Measurements from ENCODE around the gene ZDHHC1. TPM values are rescaled to one million over a fixed set of nuclear protein-coding genes. Genes with fewer than 3 reads are reported as not detected.

Gene ZDHHC1
- polyA plus RNA-seq, 10 donors: 15.6 to 24.9 (median 18.8) TPM

DNA sequence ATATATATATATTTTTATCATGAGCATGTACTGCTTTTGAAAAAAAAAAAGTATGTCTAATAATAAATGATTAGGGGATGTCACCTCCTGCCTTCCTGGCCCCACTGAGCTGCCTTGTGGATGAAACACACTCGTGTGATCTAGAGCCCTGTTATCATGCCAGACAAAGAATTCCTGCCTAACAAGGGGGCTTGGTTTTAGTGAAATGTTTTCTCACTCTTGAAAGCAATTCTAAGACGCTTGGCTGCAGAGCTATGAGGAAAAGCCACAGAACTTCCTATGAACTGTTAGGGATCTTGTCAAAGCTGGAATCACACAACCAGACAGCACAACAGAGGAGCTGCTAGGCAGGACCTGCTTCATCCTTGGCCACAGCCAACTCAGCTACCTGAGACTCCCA is 4.0 kb downstream of the ZDHHC1 start:
- DNase-seq: no peak

DNA sequence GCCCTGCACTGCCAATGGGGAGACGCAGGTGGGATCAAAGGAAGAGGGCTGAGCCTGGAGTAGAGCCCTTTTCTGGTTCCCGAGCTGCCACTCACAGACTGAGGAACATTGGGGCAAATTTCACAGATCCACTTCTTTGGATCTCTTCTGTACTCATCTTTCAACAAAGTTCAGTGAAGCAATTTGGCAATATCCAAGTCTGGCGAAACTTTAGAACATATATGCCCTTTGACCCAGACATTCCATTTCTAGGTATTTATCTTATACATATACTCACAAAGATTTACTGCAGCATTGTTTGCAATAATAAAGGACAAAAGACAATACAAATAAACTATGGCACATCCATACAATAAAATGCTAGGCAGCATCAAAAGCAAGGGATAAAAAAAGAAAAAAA is 4.9 kb downstream of the ZDHHC1 start:
- DNase-seq: no peak

DNA sequence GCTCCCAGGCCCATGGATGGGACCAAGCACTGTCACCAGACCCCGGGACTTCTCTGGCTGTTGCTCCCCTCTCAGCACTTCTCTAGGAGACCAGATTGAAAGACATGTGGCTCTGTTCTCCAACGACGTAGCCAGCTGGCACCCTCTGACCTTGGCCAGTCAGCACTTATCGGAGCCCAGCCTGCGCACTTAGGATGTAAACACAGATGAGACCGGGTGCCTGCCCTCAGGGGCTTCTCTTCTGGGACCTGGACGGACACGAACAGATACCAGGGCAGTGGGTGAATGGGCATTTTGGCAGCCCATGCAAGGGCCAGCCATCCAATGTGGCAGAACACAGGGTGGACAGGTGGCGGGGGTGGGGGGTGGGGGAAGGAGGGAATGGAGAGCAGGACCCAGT is 6.6 kb downstream of the ZDHHC1 start:
- no peak for DNase-seq

DNA sequence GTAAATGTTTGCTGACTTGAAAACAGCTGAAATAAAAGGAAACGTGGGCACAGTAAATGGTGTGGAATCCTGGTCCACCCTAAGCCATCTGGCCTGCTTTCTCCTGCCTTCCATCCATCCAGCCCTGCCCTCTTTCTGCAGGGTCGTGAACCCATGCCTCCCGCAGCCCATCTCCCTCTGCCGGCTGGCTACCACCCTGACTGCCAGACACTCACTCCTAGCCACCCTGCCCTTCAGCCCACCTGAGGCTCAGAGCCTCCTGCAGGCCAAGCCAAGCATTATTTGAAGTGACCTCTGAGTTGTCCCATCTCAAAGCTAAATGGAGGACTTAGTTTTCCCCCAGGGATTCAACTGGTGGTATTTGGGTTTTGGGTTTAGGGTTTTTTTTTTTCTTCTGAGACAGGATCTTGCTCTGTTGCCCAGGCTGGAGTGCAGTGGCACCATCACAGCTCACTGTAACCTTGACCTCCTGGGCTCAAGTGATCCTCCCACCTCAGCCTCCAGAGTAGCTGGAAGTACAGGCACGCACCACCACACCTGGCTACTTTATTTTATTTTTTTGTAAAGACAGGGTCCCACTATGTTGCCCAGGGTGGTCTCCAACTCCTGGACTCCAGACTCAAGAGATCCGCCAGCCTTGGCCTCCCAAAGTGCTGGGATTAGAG is 8.4 kb downstream of the ZDHHC1 start:
- DNase-seq: no peak

DNA sequence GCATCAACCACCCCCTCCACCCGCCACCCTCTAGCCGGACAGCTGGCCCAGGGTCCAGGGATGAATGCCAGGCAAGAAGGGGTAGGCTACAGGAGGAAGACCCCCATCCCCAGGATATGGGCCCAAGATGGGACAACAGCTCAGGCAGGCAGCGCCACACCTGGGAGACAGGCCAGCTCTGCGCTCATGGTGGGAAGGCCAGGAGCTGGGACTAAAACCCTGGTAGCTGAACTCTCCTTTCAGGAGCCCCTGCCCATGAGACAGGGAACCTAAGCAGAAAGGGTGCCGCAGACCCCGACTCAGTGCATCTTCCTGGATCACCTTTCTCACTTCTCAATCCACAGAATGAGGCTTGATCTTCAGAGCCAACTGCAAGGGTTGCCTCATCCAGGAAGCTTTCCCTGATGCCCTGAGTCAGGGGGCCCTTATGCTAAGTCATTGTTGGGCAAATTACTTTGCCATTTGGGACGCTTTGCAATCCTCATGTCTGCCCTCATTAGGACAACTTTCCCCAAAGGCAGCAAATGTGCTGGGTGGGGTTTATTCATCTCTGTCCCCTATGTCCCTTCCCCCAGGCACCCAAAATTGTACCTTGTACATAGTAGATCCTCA is 9.0 kb downstream of the ZDHHC1 start:
- no peak for DNase-seq

DNA sequence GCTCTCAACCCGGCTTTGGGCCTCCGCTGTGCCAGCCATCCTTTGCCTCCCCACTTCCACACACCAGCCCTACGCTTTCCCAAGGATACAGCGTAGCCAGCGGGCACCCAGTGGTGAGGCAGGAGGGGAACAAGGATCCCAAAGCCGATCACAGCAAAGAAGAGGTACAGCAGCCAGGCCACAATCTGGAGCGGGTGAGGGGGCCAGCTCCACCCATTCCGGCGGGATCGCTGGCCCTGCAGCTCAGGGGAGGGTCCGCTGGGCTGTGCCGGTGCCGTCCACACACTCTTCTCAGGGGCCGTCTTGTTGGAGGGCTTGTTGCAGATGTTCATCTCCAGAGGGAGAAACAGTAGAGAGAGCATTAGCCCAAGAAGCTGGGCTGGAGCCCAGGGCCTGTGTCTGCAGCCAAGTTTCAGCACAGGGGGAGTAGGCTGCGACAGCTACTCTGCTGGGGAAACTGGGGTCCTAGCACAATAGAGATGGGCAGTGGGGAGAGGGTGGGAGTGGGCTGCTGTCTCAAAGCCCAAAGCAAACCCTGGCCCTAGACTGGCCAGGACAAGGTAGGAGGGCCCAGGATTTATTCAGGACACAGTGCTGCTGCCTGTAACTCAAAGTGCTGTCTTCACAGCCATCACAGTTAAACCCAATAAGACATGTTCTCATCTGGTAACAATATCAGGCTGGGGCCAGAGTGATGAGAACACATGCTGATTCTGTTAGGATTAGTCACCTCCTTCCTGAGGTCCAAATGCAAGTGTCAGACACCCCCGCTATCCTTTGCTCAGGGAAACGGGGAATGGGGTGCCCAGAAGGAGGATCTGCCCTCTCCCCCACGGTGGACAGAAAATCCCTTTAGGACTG is 9.9 kb downstream of the ZDHHC1 start:
- DNase-seq: peak; percentile 87 to 96 (median 90)

DNA sequence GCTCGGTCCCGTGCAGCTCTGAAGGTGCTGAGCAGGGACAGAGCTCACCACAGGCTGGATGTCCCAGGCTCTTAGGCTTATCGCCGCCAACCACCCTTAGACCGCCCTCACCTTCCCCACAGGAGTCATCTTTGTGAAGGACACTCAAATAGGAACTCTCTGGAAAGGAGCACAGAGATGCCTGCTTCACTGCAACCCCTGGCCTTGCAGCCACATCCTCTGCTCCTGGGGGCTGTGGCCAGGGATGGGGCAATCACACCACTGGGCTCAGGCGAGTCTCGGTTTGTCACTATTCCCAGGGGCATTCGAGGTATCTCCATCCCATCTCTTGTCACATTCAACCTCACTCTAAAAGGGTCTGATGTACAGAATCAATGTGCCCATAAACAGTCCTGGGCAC is 10.9 kb downstream of the ZDHHC1 start:
- no peak for DNase-seq

DNA sequence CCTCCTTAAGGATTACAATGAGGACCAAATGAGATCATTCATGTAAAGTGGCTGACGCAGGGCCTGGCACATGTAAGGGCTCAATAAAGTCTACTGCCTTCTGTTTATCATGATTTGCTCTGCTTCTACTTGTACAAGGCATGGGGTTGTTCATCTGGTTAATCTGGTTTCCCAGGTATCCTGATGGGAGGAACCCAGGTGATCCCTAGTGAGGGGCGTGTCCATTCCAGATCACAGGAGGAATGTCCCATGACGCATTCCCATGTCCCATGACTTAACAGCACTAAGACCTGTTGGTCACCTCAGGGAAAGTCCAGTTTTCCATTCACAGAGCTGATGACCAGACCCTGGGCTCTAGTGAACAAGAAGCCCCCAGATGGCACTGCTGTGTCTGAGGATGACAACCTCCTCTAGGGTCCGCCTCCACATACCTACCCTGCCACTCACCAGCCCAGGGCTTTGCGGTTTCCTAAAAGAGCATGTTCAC is 11.5 kb downstream of the ZDHHC1 start:
- DNase-seq: no peak

DNA sequence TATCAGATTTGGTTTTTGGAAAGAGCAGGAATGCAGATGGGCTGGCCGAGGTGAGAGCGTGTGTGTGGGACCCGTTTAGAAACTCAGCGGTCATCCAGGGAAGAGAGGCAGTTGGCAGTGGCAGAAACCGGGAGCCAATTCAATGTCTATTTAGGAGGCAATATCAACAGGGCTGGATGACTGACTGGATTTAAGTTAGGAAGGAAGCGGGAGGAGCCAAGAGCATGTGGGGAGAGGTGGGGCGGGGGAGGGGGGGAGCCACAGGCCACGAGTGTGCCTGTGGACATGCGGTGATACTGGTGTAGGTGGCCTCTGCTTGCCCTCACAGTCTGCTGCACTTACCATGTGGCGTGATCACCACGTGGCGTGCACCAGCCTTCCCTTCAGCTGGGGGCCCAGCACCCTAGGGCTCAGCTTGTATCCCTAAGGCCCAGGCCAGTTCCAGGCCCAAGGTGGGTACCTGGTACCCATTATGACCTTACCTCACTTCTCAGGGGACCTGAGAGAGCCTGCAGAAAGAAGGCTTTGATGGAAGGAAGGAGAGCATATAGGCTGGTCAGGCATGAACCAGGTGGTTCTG is 12.2 kb downstream of the ZDHHC1 start:
- no peak for DNase-seq

DNA sequence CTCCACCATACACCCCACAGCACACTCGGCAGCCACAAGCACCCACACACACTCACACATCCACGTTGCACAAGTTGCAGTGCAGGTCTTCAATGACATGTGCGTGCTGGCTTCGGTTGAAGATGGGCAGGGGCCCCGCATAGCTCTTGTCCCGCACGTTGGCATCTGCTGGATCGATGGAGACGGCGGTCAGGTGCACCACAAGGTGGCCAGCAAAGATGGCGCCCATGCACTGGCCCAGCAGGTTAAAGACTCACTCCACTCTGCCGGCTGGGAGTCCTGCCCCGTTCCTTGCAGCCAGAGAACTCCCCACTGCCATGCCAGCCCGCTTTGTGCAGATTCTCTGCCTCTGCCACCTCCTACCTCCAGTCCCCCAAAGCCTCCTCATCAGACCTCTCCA is 15.4 kb downstream of the ZDHHC1 start:
- DNase-seq: no peak

DNA sequence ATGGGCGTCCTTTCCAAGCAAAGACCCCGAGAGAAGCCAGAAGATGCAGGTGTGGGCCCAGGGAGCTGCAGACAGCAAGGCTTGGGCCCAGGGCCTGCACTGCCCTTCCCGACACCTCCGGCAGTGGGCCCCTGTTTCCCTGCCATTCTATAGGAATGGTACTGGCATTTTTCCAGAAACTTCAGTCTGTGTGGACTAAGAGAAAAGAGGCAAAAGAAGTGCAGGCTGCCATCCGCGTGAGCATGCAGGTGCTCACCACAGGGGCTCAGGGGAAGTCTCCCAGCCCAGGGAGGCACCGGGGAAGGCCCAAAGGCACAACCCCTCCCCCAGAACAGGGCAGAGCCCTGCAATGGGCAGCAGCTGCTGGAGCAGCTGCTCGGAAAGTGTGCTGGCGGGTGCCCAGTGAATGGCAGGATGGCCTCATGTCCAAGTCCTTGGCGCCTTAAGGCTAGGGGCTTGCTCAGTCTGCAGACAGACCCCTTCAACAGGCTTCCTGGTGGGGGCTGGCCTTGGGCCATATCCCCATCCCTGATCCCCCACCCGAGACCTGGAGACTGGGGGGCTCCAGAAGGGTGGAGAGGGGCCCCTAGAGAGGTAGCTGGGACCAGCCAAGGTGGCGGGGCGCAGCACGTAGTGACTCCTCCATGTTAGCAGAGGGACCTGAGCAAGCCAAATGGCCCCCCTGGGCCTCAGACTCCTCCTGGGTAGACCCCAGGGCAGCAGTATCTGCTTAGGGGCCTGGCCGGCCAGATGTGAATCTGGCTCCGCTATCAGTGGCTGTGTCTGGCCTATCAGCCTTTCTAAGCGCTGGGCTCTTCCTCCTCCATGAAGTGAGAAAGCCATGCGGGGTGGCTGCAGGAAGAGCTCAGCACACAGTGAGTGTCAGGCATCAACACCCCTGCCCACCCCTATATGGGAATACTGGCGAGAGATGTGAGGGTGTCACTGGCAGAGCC is 16.2 kb downstream of the ZDHHC1 start:
- peak; percentile 67 to 81 (median 67) for DNase-seq

DNA sequence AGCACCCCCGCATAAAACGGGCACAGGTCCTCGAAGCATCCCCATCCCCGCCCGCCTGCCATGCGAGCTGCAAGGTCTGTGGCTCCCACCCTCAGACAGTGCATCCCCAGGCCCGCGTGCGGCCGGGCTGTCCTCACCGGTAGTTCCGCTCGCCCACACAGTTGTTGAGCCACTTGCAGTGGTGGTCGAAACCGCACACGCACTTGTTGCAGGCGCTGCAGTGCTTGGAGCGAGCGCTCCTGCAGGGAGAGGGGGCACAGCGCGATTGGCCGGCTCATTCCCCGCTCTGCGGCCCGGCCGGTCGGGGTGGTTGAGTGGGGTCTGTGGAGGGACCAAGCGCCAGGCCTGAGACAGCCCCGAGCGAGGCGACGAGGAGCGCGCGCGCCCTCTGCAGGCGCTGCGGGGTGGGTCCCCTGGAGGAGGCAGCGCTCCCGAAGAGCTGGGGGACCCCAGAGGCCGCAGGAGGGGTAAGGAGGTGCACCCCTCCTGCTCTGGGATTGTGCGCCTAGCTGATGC is 17.0 kb downstream of the ZDHHC1 start:
- DNase-seq: peak in 2 of 3 donors; percentile 69 to 88

DNA sequence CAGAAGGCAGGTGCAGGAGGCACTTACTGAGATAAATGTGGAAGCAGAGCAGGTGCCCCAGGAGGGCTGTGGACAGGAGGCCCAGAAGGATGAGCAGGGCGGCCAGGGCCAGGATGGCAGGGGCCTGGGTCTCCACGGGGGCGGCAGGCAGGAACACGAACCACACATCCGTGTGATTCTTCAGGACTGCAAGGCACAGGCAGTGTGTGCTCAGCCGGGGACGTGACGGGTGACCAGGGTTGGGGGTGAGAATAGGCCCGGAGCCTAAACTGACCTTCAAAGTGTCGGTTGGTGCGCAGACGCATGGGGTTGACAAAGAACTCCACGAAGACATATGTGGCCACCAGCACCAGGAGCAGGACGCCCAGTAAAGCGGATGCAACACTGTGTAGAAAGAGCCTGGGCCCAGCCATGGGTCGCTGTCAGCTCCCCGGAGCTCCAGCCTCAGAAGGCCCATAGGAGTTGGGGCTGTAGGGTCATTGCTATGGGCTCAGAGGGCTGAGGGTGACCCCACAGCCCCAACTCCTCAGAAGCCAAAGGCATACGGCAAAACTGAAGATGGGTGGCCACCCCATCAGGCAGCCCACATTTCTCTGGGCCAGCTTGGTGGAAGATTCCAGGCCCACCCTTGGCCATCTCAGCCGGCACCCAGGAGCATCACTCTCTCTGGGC is 17.6 kb downstream of the ZDHHC1 start:
- DNase-seq: peak in 1 of 3 donors; percentile 15

DNA sequence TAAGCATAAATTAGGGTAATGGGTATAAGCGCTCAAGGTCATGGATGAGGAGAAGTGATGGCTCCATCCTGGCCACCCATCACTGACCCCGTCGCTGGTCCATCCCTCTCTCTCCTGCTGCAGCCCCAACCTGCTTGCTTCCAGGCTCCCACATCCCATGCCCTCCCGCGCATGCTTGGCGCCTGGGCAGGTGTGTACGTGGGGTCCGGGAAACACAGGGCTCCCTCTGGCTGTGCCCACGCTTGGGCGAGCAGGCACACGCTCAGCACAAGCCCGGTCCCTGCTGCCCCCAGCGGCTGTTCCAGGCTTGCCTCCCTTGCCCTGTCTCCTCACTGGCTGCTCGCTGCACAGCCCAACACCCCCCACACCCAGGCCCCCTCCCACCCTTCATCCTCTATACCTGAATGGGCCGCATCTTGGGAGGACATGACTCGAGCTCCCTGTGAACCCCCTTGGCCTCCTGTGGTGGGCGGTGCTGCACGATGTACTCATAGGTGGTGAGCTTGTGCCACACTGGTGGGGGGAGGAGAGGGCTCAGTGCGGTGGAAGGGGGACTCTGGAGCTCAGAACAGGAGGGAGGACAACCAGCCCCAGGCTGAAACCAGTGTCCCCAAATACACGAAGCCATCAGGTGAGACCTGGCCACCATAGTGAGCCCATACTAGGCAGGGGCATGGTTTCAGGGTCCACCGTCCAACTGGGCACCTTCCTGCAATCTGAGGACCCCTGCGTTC is 18.3 kb downstream of the ZDHHC1 start:
- no peak for DNase-seq

DNA sequence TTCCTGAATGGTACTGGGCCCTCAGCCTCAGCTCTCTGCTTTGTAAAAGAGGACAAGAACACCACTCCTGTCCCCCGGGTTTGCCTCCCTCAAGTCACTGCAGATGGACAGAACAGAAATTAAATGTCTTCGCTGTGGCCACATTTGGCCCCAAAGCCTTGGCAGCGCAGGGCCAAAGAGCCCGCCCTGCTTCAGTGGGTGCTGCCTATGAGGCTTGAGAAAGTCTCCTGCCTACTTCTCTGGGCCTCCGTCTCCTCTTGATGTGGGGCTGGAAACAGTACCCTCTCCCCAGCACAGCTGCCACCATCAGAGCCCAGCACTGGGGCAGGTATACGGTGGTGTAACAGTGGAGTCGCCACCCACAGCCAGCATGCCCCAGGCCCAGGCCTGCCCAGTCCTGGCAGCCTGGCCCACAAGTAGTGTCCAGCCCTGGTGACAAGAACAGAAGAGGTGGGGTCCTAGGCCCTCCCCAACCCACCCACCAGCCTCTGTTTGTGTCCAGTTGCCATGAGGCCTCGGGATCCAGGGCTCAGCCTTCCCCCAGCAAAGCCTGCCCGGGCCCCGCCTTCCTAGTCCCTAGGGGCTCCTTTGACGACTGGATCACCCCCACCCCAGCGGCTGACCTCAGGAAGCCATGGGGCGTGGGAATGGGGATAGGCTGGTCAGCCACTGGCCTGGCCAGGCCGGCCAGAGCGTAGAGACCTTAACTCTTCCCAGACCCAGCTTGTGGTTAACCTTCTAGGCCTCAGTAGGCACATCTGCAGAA is 19.1 kb downstream of the ZDHHC1 start:
- DNase-seq: peak in 1 of 3 donors; percentile 79

DNA sequence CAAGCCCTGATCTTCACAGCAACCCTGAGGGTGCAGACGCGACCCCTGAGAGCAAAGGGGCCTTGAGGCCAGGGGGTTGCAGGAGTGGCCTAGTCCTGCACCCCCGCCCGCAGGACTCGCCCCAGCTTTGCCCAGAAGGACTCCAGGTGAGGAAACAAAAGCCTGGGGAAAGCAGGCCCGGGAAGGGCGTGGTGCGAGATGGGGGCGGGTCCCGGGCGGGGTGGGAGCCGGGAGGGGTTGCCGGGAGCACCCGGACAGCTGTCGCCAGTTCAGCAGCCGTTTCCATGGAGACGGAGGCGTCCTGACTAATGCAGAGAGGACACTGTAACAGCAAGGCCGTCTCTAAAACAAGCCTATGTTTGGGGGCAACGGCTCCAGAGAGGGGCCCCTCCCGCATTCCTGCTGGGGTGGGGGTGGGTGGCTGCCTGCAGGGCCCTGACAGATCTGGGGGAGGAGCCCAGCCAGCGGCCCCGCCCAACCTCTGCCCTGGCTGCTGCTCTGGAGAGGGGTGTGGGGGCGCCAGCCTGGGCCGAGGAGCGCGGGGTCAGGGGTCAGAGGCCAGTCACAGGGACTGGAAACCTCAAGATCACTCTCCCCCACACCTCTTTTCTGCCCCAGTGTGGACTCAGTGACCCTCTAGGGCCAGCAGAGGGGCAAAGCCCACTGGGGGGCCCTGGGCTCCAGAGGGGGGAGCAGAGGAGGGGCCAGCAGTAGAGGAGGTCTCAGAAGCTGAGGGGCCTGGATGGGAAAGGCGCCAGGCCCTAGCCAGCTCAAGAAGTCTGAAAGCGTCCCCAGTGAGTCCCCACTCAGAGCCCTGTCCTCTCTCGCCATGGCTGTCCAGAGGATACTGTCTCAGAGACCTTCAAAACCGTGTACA is 19.9 kb downstream of the ZDHHC1 start:
- peak; percentile 90 to 95 (median 91) for DNase-seq

DNA sequence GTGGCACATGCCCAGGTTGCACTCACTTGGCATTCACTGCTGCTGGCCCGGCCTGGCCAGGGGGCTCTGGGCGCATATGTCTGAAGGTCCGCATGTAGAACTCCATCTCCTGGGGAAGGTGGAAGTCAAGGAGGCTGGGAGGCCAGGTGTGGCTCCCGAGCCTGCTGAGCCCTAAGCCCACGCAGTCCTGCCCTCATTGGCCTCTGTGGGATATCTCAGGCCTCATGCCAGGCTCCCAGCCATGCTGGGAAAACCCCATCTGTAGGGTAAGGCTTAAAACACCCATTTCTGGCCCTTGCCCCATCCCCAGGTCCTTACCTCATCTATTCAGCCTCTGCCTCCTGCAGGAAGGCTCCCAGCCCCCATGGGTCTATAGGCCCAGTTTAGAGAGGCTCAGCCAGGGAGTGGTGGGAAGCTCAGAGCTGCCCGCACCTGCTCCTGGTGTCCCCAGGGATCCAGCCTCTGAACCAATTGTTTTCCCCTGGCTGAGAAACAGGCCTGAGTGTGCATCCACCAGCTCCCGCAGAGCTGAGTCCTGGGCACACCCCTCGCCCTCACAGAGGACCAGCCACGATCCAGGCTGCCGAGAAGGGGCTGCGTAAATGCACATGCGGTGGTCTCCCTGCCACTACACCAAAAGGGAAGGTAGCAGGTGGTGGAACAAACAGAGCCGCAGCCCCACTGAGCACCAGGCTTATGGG is 20.7 kb downstream of the ZDHHC1 start:
- no peak for DNase-seq
